SK-N-SH treated with all-trans-retinoic acid at 6 μM for 48 hours (cell line): Measurements from ENCODE around the gene PHLDA2.

Experiments
- ATAC-seq: fragments of 200-7000 bp; cut with Tn5 transposase; 3 replicates; pipeline ENCODE4 v1.9.1; 2020; ENCODE audit warnings: mild to moderate bottlenecking, moderate library complexity
- ARNTL ChIP-seq: fragments of 450-650 bp; formaldehyde crosslinking; IDR thresholded peaks from 2 replicates; pipeline ENCODE4 v1.5.0; 2020; ENCODE audit warnings: low read depth, mild to moderate bottlenecking, moderate library complexity, borderline replicate concordance
- BACH2 ChIP-seq: fragments of 250-450 bp; sonication (Bioruptor Pico); IDR thresholded peaks from 2 replicates; pipeline ENCODE4 v1.9.0; 2021; ENCODE audit warnings: mild to moderate bottlenecking, borderline replicate concordance
- CSDC2 ChIP-seq: fragments of 250-450 bp; sonication (Bioruptor Pico); IDR thresholded peaks from 2 replicates; pipeline ENCODE4 v1.5.0; 2020; ENCODE audit warnings: mild to moderate bottlenecking, moderate library complexity
- ESRRG ChIP-seq: fragments of 250-450 bp; sonication (Bioruptor Pico); IDR thresholded peaks from 2 replicates; pipeline ENCODE4 v1.6.1; 2021; ENCODE audit warnings: mild to moderate bottlenecking
- GLIS3 ChIP-seq: fragments of 250-450 bp; sonication (Bioruptor Pico); IDR thresholded peaks from 2 replicates; pipeline ENCODE4 v1.5.0; 2020; ENCODE audit warnings: mild to moderate bottlenecking, moderate library complexity
- ISL1 ChIP-seq: fragments of 250-450 bp; sonication (Bioruptor Pico); IDR thresholded peaks from 2 replicates; pipeline ENCODE4 v2.1.2; 2022; ENCODE audit warnings: mild to moderate bottlenecking, moderate library complexity
- PPARA ChIP-seq: fragments of 250-450 bp; sonication (Bioruptor Pico); IDR thresholded peaks from 2 replicates; pipeline ENCODE4 v1.5.0; 2020; ENCODE audit warnings: mild to moderate bottlenecking, borderline replicate concordance
- RARB ChIP-seq: fragments of 250-450 bp; sonication (Bioruptor Pico); IDR thresholded peaks from 2 replicates; pipeline ENCODE4 v1.8.0; 2021; ENCODE audit warnings: mild to moderate bottlenecking, moderate library complexity
- SNAI2 ChIP-seq: fragments of 250-450 bp; sonication (Bioruptor Pico); IDR thresholded peaks from 2 replicates; pipeline ENCODE4 v1.5.0; 2020; ENCODE audit warnings: mild to moderate bottlenecking, moderate library complexity
- TCF4 ChIP-seq: fragments of 250-450 bp; sonication (Bioruptor Pico); IDR thresholded peaks from 2 replicates; pipeline ENCODE4 v1.8.0; 2021; ENCODE audit warnings: mild to moderate bottlenecking, moderate library complexity, borderline replicate concordance
- TOX ChIP-seq: fragments of 250-450 bp; sonication (Bioruptor Pico); IDR thresholded peaks from 2 replicates; pipeline ENCODE4 v1.8.0; 2021; ENCODE audit warnings: mild to moderate bottlenecking, moderate library complexity, borderline replicate concordance
- ZC3H10 ChIP-seq: fragments of 250-450 bp; sonication (Bioruptor Pico); IDR thresholded peaks from 2 replicates; pipeline ENCODE4 v1.5.1; 2021; ENCODE audit warnings: mild to moderate bottlenecking, moderate library complexity
- ZFP3 ChIP-seq: fragments of 250-450 bp; sonication (Bioruptor Pico); IDR thresholded peaks from 2 replicates; pipeline ENCODE4 v1.5.0; 2020; ENCODE audit warnings: mild to moderate bottlenecking, moderate library complexity
- ZFP30 ChIP-seq: fragments of 450-650 bp; formaldehyde crosslinking; IDR thresholded peaks from 2 replicates; pipeline ENCODE4 v1.5.0; 2022; ENCODE audit warnings: mild to moderate bottlenecking, moderate library complexity
- ZNF565 ChIP-seq: fragments of 450-650 bp; formaldehyde crosslinking; conservative IDR thresholded peaks from 2 replicates; pipeline ENCODE4 v1.5.0; 2020; ENCODE audit warnings: low read depth, mild to moderate bottlenecking, moderate library complexity
- ZNF70 ChIP-seq: fragments of 450-650 bp; formaldehyde crosslinking; IDR thresholded peaks from 2 replicates; pipeline ENCODE4 v1.5.0; 2020; ENCODE audit warnings: mild to moderate bottlenecking, moderate library complexity
- ZNF8 ChIP-seq: fragments of 450-650 bp; formaldehyde crosslinking; IDR thresholded peaks from 2 replicates; pipeline ENCODE4 v1.5.0; 2020; ENCODE audit warnings: mild to moderate bottlenecking, moderate library complexity
- TF ChIP-seq, protein P1 (sequence below): fragments of 250-450 bp; sonication (Bioruptor Pico); IDR thresholded peaks from 2 replicates; pipeline ENCODE4 v1.8.0; 2021; ENCODE audit warnings: low read depth, mild to moderate bottlenecking, moderate library complexity, borderline replicate concordance
- TF ChIP-seq, protein P2 (sequence below): fragments of 250-450 bp; sonication (Bioruptor Pico); IDR thresholded peaks from 2 replicates; pipeline ENCODE4 v1.5.0; 2020; ENCODE audit warnings: mild to moderate bottlenecking, moderate library complexity
- TF ChIP-seq, protein P3 (sequence below): fragments of 250-450 bp; sonication (Bioruptor Pico); IDR thresholded peaks from 2 replicates; pipeline ENCODE4 v1.8.0; 2020; ENCODE audit warnings: mild to moderate bottlenecking, moderate library complexity, borderline replicate concordance
- TF ChIP-seq, protein P4 (sequence below): fragments of 250-450 bp; sonication (Bioruptor Pico); IDR thresholded peaks from 2 replicates; pipeline ENCODE4 v1.5.1; 2020; ENCODE audit warnings: low read depth, mild to moderate bottlenecking, moderate library complexity
- TF ChIP-seq, protein P5 (sequence below): fragments of 250-450 bp; sonication (Bioruptor Pico); IDR thresholded peaks from 2 replicates; pipeline ENCODE4 v1.5.1; 2021; ENCODE audit warnings: mild to moderate bottlenecking, moderate library complexity

Gene PHLDA2

DNA sequence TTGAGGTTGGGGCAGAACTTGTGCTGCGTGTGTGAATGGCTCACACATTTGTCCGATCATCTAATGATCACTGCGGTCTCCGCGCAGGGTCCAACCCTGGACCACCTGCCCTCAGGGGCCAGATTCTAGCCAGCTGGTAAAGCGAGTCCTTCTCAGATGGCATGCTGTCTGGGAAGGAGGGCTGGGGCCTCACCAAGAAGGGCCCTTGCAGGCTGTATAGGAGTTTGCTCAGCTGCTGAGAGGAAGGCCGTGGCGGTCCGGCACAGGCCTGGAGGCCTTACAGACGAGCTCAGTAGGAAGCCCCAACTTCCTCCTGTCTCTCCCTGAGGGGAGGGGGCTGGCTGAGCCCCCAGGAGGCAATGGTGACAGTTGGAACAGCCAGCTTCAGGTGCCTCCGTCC, 13.7 kb downstream of the PHLDA2 start:
- TF ChIP-seq ZFP3 (CRISPR knock-in tag): peak; percentile 96
- no peak for TF ChIP-seq TCF4 (CRISPR knock-in tag)
- no peak for ATAC-seq

DNA sequence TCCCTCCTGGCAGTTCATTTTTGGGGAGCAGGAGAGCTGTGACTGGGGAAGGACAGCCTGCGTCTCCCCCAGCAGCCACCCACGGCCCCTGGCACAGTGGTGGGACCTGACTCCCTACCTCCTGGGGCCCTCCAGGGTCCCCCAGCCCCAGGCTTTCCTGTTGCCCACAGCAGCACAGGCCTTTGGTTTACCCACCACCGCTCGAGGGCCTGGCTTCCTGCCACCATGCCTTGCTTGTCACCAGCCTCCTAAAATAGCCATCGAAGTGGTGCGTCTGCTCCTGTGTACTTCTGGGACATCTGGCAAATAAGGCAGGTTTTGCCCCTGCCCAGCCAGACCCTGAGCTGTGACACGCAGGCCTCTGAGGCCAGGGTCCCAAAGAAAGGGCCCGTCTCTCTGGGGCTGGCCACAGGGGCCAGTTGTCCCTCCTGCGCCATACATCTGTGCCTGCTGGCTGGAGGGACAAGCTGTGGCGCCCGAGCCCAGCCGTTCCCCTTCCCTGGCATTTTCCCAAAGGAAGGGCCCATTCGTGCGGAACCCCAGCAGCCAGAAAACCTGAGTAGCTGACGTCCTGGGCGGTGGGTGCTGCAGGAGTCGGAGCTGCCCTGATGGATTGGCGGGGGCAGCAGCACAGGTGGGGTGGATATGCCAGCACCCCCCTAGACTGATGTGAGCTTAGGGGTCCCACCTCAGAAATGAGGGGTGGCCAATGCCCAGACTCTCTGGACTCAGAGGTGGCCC, 14.6 kb downstream of the PHLDA2 start:
- TF ChIP-seq, protein P1, sequence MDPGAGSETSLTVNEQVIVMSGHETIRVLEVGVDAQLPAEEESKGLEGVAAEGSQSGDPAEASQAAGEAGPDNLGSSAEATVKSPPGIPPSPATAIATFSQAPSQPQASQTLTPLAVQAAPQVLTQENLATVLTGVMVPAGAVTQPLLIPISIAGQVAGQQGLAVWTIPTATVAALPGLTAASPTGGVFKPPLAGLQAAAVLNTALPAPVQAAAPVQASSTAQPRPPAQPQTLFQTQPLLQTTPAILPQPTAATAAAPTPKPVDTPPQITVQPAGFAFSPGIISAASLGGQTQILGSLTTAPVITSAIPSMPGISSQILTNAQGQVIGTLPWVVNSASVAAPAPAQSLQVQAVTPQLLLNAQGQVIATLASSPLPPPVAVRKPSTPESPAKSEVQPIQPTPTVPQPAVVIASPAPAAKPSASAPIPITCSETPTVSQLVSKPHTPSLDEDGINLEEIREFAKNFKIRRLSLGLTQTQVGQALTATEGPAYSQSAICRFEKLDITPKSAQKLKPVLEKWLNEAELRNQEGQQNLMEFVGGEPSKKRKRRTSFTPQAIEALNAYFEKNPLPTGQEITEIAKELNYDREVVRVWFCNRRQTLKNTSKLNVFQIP (CRISPR knock-in tag): no peak
- TF ChIP-seq TOX (no peak), ARNTL (CRISPR knock-in tag) (no peak), TCF4 (CRISPR knock-in tag) (no peak), RARB (CRISPR knock-in tag) (no peak), ZNF70 (CRISPR knock-in tag) (no peak), ZNF565 (CRISPR knock-in tag) (no peak), PPARA (CRISPR knock-in tag) (no peak), ZC3H10 (CRISPR knock-in tag) (no peak), ZNF8 (CRISPR knock-in tag) (no peak), ZFP30 (no peak), ISL1 (CRISPR knock-in tag) (no peak), ZFP3 (CRISPR knock-in tag) (no peak)
- TF ChIP-seq, protein P2, sequence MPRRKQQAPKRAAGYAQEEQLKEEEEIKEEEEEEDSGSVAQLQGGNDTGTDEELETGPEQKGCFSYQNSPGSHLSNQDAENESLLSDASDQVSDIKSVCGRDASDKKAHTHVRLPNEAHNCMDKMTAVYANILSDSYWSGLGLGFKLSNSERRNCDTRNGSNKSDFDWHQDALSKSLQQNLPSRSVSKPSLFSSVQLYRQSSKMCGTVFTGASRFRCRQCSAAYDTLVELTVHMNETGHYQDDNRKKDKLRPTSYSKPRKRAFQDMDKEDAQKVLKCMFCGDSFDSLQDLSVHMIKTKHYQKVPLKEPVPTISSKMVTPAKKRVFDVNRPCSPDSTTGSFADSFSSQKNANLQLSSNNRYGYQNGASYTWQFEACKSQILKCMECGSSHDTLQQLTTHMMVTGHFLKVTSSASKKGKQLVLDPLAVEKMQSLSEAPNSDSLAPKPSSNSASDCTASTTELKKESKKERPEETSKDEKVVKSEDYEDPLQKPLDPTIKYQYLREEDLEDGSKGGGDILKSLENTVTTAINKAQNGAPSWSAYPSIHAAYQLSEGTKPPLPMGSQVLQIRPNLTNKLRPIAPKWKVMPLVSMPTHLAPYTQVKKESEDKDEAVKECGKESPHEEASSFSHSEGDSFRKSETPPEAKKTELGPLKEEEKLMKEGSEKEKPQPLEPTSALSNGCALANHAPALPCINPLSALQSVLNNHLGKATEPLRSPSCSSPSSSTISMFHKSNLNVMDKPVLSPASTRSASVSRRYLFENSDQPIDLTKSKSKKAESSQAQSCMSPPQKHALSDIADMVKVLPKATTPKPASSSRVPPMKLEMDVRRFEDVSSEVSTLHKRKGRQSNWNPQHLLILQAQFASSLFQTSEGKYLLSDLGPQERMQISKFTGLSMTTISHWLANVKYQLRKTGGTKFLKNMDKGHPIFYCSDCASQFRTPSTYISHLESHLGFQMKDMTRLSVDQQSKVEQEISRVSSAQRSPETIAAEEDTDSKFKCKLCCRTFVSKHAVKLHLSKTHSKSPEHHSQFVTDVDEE: no peak
- TF ChIP-seq, protein P3, sequence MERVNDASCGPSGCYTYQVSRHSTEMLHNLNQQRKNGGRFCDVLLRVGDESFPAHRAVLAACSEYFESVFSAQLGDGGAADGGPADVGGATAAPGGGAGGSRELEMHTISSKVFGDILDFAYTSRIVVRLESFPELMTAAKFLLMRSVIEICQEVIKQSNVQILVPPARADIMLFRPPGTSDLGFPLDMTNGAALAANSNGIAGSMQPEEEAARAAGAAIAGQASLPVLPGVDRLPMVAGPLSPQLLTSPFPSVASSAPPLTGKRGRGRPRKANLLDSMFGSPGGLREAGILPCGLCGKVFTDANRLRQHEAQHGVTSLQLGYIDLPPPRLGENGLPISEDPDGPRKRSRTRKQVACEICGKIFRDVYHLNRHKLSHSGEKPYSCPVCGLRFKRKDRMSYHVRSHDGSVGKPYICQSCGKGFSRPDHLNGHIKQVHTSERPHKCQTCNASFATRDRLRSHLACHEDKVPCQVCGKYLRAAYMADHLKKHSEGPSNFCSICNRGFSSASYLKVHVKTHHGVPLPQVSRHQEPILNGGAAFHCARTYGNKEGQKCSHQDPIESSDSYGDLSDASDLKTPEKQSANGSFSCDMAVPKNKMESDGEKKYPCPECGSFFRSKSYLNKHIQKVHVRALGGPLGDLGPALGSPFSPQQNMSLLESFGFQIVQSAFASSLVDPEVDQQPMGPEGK (CRISPR knock-in tag): no peak
- TF ChIP-seq, protein P4, sequence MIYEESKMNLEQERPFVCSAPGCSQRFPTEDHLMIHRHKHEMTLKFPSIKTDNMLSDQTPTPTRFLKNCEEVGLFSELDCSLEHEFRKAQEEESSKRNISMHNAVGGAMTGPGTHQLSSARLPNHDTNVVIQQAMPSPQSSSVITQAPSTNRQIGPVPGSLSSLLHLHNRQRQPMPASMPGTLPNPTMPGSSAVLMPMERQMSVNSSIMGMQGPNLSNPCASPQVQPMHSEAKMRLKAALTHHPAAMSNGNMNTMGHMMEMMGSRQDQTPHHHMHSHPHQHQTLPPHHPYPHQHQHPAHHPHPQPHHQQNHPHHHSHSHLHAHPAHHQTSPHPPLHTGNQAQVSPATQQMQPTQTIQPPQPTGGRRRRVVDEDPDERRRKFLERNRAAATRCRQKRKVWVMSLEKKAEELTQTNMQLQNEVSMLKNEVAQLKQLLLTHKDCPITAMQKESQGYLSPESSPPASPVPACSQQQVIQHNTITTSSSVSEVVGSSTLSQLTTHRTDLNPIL: no peak
- TF ChIP-seq, all 23 proteins: peak for 0
- ATAC-seq: no peak

DNA sequence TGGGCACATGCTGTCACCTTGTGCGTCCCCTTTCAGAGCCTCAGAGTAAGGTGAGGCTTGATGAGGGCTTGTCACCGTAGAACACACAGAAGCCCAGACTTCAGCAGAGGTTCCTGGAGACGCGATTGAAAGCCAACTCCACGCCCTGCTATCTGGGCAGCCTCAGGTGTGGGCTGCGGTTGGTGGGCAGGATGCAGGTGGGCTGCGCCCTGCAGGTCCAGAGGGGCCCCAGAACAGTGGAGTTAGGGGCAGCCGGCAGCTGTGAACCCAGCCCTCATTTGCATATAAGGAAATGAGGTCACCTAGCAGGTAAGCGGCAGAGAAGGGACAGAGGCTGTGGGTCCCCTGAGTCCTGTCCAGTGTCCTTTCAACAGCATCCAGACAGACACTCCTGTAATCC, 15.4 kb downstream of the PHLDA2 start:
- TF ChIP-seq GLIS3 (CRISPR knock-in tag) (no peak), ZNF8 (CRISPR knock-in tag) (no peak), TCF4 (CRISPR knock-in tag) (no peak), CSDC2 (CRISPR knock-in tag) (no peak), SNAI2 (CRISPR knock-in tag) (no peak), ZNF565 (CRISPR knock-in tag) (no peak), ZNF70 (CRISPR knock-in tag) (no peak), ZFP30 (no peak), ZC3H10 (CRISPR knock-in tag) (no peak), TOX (no peak), ZFP3 (CRISPR knock-in tag) (no peak), BACH2 (CRISPR knock-in tag) (no peak), PPARA (CRISPR knock-in tag) (no peak), RARB (CRISPR knock-in tag) (no peak), ISL1 (CRISPR knock-in tag) (no peak), ESRRG (CRISPR knock-in tag) (no peak)
- TF ChIP-seq, protein P4: no peak
- TF ChIP-seq, protein P3 (CRISPR knock-in tag): no peak
- TF ChIP-seq, protein P1 (CRISPR knock-in tag): no peak
- TF ChIP-seq, protein P5, sequence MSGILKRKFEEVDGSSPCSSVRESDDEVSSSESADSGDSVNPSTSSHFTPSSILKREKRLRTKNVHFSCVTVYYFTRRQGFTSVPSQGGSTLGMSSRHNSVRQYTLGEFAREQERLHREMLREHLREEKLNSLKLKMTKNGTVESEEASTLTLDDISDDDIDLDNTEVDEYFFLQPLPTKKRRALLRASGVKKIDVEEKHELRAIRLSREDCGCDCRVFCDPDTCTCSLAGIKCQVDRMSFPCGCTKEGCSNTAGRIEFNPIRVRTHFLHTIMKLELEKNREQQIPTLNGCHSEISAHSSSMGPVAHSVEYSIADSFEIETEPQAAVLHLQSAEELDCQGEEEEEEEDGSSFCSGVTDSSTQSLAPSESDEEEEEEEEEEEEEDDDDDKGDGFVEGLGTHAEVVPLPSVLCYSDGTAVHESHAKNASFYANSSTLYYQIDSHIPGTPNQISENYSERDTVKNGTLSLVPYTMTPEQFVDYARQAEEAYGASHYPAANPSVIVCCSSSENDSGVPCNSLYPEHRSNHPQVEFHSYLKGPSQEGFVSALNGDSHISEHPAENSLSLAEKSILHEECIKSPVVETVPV (CRISPR knock-in tag): no peak
- ATAC-seq: no peak
